ENCODE measurements around the gene RPL5. TPM values are rescaled to one million over a fixed set of nuclear protein-coding genes. Genes with fewer than 3 reads are reported as not detected.

RPL5 gene
- total RNA-seq, 4 donors from 2014 or later, result 851 to 985 (median 913) TPM

DNA sequence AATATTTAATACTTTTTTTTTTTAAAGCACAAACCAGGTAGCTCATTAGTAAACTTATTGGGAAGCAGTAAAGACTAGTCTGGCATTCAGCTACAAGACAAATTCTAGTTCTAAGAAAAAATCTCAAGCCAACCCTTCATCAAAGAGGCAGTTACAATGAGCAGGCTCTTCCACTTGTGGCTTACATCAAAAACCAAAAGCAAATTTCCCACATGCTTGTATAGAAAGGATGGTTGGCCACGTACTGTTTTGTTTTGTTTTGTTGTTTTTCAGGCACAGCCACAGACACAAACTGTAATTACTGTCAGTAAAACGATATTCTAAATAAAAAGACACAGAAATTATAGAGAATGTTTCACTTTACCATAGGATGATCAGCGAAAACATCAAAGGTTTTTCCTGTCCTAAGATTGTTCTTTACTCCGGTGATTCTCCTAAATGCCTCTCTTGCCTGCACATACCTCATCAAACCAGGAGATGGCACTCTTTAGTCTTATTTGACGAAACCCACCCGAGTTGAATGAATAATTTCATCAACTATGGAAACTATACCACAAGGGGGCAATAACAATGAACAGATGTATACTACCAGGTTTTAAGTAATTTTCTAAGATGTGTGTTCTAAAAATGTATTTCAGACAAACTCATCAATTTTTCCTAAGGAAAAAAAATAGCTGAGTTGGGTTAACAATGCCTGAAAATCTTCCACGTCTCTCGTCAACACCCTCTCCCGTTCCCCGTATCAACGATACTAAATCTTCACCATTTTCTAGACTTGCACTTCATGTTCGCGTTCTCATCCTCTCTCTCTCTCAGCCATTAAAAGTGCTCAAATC is 26.9 kb downstream of the RPL5 start:
- H3K36me3 ChIP-seq, result no peaks in the 10 kb centered on the region
- no peak for TF ChIP-seq POLR2A (IDR thresholded peaks at IDR 0.05)
- TF ChIP-seq, protein P1, sequence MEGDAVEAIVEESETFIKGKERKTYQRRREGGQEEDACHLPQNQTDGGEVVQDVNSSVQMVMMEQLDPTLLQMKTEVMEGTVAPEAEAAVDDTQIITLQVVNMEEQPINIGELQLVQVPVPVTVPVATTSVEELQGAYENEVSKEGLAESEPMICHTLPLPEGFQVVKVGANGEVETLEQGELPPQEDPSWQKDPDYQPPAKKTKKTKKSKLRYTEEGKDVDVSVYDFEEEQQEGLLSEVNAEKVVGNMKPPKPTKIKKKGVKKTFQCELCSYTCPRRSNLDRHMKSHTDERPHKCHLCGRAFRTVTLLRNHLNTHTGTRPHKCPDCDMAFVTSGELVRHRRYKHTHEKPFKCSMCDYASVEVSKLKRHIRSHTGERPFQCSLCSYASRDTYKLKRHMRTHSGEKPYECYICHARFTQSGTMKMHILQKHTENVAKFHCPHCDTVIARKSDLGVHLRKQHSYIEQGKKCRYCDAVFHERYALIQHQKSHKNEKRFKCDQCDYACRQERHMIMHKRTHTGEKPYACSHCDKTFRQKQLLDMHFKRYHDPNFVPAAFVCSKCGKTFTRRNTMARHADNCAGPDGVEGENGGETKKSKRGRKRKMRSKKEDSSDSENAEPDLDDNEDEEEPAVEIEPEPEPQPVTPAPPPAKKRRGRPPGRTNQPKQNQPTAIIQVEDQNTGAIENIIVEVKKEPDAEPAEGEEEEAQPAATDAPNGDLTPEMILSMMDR (IDR thresholded peaks at IDR 0.05 in 4 of 5, conservative IDR thresholded peaks at IDR 0.05 in 1 of 5), result peak; percentile 89 to 98 (median 90)
- DNase-seq (peak; percentile 18 to 27), ATAC-seq (peak; percentile 87 to 92)
- in situ Hi-C loops (cut with MboI; ENCODE audit: low sequenced_read_pairs in 4 of 4) (loop anchor here in 2 of 4 donors (5.0 kb wide), 2 partner anchors 134 to 139 kb away; no protein-coding TSS in a partner anchor), intact Hi-C loops (cut with DNase I; ENCODE audit: low total_unique reads) (loop anchor here (1.0 kb wide), 2 partner anchors 102 to 136 kb away; no protein-coding TSS in a partner anchor)
- H3K27me3 ChIP-seq, result no peaks in the 10 kb centered on the region
- peaks cover 11 to 13% of the 10 kb centered on the region in 2 donors for H3K4me1 ChIP-seq
- peak overlapping the region; percentile 53 to 66 (median 60) for H3K27ac ChIP-seq
- peak overlapping the region; percentile 26 to 46 (median 40) for H3K4me3 ChIP-seq
- no peaks in the 10 kb centered on the region for H3K9me3 ChIP-seq

DNA sequence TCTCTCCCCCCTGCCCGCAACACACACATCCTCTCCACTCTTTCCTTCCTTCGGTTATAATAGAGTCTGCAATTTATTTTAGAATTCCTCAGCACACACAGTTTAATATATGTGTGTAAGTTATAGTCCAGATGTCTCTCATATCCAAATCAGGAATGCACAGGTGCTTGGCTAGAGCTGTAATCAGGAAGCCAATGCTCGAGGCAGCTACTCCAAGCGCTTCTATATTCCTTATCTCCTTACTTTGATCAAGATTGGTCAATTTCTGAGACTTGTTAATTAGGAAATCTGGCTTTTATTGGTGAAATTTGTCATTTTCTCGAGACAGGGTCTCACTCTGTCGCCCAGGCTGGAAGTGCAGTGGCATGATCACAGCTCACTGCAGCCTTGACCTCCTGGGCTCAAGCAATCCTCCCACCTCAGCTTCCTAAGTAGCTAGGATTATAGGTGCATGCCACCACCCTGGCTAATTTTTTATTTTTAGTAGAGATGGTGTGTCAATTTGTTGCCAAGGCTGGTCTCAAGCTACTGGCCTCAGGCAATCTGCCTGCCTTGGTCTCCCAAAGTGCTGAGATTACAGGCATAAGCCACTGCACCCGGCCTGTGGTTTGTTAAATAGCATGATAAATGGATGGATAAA is 27.7 kb downstream of the RPL5 start:
- Histone ChIP-seq H3K9me3 (no peaks in the 10 kb centered on the region), H3K27ac (peak overlapping the region; percentile 53 to 66 (median 60)), H3K27me3 (no peaks in the 10 kb centered on the region), H3K4me3 (peak overlapping the region; percentile 26 to 46 (median 40)), H3K4me1 (peaks cover 10 to 11% of the 10 kb centered on the region in 2 donors), H3K36me3 (no peaks in the 10 kb centered on the region)
- peak; percentile 13 to 35 for DNase-seq
- TF ChIP-seq POLR2A (IDR thresholded peaks at IDR 0.05), result no peak
- TF ChIP-seq, protein P1 (IDR thresholded peaks at IDR 0.05 in 4 of 5, conservative IDR thresholded peaks at IDR 0.05 in 1 of 5), result no peak
- in situ Hi-C loops (cut with MboI; ENCODE audit: low sequenced_read_pairs in 4 of 4) (loop anchor here in 3 of 4 donors (5.0 kb wide), 2 partner anchors 133 to 138 kb away; no protein-coding TSS in a partner anchor), intact Hi-C loops (cut with DNase I; ENCODE audit: low total_unique reads) (loop anchor here (1.0 kb wide), 2 partner anchors 101 to 135 kb away; no protein-coding TSS in a partner anchor)
- ATAC-seq, result peak; percentile 78 to 79

DNA sequence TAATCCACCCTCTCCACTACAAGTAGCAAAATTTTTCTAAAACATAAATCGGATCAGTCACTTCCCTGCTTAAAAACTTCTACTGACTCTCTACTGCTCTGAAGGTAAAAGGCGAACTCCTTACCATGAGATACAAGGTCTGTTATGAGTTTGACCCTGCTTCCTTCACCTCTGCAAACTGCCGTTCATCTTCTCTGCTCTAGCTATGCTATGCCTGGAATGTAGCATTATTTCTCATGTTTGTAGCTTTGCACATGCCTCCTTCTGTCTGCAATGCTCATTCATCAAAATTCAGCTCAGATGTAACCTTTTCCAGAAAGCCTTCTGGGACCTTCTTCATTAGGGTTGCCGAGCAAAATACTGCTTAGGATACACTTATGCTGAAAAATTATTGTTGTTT is 30.8 kb downstream of the RPL5 start:
- ATAC-seq (no peak), DNase-seq (no peak)
- Histone ChIP-seq H3K27me3 (no peaks in the 10 kb centered on the region), H3K4me3 (no peak overlapping the region), H3K36me3 (no peaks in the 10 kb centered on the region), H3K27ac (no peak overlapping the region), H3K9me3 (no peaks in the 10 kb centered on the region), H3K4me1 (peaks cover 10 to 11% of the 10 kb centered on the region in 2 donors)
- in situ Hi-C loops (cut with MboI; ENCODE audit: low sequenced_read_pairs in 4 of 4) (loop anchor here in 1 of 4 donors (5.0 kb wide), 1 partner anchor 130 kb away; no protein-coding TSS in a partner anchor), intact Hi-C loops (cut with DNase I; ENCODE audit: low total_unique reads) (no loop called here)
- no peak for TF ChIP-seq POLR2A (IDR thresholded peaks at IDR 0.05)
- TF ChIP-seq, protein P1 (IDR thresholded peaks at IDR 0.05 in 4 of 5, conservative IDR thresholded peaks at IDR 0.05 in 1 of 5), result no peak

DNA sequence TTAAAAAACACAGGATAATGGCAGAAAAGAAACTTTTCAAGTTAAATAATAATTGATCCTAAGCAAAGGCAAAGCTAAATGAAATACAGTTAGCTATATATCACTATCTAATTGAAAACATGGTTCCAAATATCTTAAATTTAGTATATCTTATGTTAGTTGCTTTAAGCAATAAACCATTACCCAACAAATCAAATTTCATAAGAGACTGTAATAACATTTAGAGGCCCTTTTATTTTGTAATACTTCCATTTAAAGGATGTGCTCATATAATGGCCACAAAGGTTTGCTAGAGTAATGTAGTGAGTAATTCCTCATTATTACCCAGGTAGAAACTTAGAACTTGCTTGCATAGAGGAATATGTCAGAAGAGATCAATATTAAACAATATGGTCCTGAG is 32.3 kb downstream of the RPL5 start:
- DNase-seq (no peak), ATAC-seq (no peak)
- H3K4me1 ChIP-seq, result peaks cover 10% of the 10 kb centered on the region in 2 donors
- in situ Hi-C loops (cut with MboI; ENCODE audit: low sequenced_read_pairs in 4 of 4) (loop anchor here in 1 of 4 donors (5.0 kb wide), 1 partner anchor 128 kb away; no protein-coding TSS in a partner anchor), intact Hi-C loops (cut with DNase I; ENCODE audit: low total_unique reads) (no loop called here)
- no peak for TF ChIP-seq POLR2A (IDR thresholded peaks at IDR 0.05)
- TF ChIP-seq, protein P1 (IDR thresholded peaks at IDR 0.05 in 4 of 5, conservative IDR thresholded peaks at IDR 0.05 in 1 of 5), result no peak
- H3K36me3 ChIP-seq, result no peaks in the 10 kb centered on the region
- H3K4me3 ChIP-seq, result no peak overlapping the region
- no peaks in the 10 kb centered on the region for H3K27me3 ChIP-seq
- H3K27ac ChIP-seq, result no peak overlapping the region
- no peaks in the 10 kb centered on the region for H3K9me3 ChIP-seq

Measured in gastrocnemius medialis (tissue), 4 donors.